Neutrophil (primary cell): Measurements from ENCODE around the gene SPATA32.

Experiments
- H3K27ac ChIP-seq: fragments of 200-600 bp; sonication (generic); 2 replicates; pipeline ENCODE4 v1.5.1; 2016; ENCODE audit warnings: mild to moderate bottlenecking, moderate library complexity
- H3K27me3 ChIP-seq: fragments of 200-600 bp; sonication (generic); 2 replicates; pipeline ENCODE4 v1.6.0; 2016; ENCODE audit warnings: mild to moderate bottlenecking
- H3K36me3 ChIP-seq: fragments of 200-600 bp; sonication (generic); 2 replicates; pipeline ENCODE4 v1.5.1; 2017
- H3K4me1 ChIP-seq, 2 experiments: fragments of 200-600 bp in 1 of 2; sonication (generic) in 1 of 2; 1 replicate in 1 of 2; 2 replicates in 1 of 2; pipeline versions ENCODE4 v1.5.1 to v1.6.1; 2013 to 2016; ENCODE audit warnings: low read depth in 1 of 2, low read length in 1 of 2, mild to moderate bottlenecking in 1 of 2, moderate library complexity in 1 of 2; ENCODE audit not compliant: control insufficient read depth in 1 of 2, insufficient read depth in 1 of 2
- H3K4me3 ChIP-seq, 2 experiments: fragments of 200-600 bp in 1 of 2; sonication (generic) in 1 of 2; 1 replicate in 1 of 2; 2 replicates in 1 of 2; pipeline ENCODE4 v1.5.1; 2013 to 2016; ENCODE audit warnings: low read depth in 1 of 2, low read length in 1 of 2, mild to moderate bottlenecking in 1 of 2, moderate library complexity in 1 of 2
- H3K9me3 ChIP-seq: fragments of 200-600 bp; sonication (generic); 2 replicates; pipeline ENCODE4 v1.5.1; 2016
- TF ChIP-seq, protein P1 (sequence below): fragments of 200-600 bp; sonication (generic); IDR thresholded peaks from 2 replicates; pipeline ENCODE4 v1.5.1; 2016; ENCODE audit warnings: antibody characterized with exemption

Gene SPATA32

DNA sequence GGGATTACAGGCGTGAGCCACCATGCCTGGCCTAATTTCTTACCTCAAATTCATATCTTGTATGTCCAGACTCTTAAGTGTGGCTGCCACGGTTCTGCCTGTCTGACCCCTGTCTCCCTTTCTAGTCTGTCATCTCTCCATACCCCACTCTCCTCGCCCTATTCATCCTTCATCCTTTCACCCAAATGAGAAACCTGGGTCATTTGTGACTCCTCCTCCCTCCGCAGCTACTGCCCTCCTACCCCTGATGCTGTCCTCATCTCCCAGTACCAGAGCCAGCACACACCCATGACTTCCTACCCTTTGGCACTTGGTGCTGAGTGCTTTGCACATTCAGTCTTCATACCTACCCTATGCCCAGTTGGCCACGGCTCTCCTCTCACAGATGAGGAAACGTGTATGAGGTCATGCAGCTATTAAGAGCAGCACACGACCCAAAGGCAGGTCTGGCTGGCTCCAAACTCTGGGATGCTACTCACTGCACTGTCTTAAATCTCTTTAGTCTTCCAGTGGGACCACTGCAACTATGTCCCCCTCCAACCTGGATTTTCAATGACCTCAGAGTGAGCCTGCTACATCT, 1.6 kb downstream of the SPATA32 start:
- H3K4me1 ChIP-seq: peaks cover 9 to 41% of the 10 kb centered on the region in 2 experiments
- no peaks in the 10 kb centered on the region for H3K27me3 ChIP-seq
- no peak overlapping the region for H3K4me3 ChIP-seq
- H3K9me3 ChIP-seq: no peaks in the 10 kb centered on the region
- no peak overlapping the region for H3K27ac ChIP-seq
- peaks cover 20% of the 10 kb centered on the region for H3K36me3 ChIP-seq
- TF ChIP-seq, protein P1, sequence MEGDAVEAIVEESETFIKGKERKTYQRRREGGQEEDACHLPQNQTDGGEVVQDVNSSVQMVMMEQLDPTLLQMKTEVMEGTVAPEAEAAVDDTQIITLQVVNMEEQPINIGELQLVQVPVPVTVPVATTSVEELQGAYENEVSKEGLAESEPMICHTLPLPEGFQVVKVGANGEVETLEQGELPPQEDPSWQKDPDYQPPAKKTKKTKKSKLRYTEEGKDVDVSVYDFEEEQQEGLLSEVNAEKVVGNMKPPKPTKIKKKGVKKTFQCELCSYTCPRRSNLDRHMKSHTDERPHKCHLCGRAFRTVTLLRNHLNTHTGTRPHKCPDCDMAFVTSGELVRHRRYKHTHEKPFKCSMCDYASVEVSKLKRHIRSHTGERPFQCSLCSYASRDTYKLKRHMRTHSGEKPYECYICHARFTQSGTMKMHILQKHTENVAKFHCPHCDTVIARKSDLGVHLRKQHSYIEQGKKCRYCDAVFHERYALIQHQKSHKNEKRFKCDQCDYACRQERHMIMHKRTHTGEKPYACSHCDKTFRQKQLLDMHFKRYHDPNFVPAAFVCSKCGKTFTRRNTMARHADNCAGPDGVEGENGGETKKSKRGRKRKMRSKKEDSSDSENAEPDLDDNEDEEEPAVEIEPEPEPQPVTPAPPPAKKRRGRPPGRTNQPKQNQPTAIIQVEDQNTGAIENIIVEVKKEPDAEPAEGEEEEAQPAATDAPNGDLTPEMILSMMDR: no peak

DNA sequence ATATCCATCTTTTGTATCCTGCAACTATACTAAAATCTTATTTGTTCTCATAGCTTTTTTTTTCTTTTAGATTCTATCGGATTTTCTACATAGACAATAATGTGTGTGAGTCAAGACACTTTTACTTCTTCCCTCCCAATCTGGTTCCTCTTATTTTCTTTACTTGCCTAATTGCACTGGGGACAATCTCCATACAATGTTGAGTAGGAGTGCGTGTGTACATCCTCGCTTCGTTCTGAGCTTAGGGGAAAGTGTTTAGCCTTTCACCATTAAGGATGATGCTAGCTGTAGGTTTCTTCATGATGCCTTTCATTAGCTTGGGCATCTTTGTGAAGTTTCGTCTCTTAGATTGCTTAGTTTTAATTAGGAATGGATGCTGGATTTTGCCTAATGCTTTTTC, 2.9 kb downstream of the SPATA32 start:
- Histone ChIP-seq H3K4me3 (no peak overlapping the region), H3K9me3 (no peaks in the 10 kb centered on the region), H3K27ac (no peak overlapping the region), H3K27me3 (no peaks in the 10 kb centered on the region), H3K36me3 (peaks cover 7% of the 10 kb centered on the region), H3K4me1 (peaks cover 9 to 41% of the 10 kb centered on the region in 2 experiments)
- TF ChIP-seq, protein P1: no peak

DNA sequence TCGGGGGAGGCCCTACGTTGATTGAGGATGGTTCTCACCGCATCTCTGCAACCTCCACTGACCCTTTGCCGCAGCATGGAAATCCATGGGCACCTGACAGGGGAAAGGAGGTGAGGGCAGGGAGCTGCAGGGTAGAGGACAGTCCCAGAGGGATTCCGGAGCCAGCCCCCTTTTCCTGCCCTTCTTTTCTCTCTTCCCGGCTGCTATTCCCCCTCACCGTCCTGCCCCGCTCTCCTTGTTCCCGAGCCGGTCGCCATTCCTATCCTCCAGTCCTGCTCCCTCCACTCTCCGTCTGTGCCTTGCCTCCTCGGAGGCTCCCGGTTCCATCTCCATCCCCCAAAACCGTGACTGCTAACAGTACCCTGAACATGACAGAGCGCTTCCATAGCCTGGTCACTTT, 4.8 kb downstream of the SPATA32 start:
- TF ChIP-seq, protein P1: no peak
- Histone ChIP-seq H3K9me3 (no peaks in the 10 kb centered on the region), H3K4me1 (peaks cover 4 to 33% of the 10 kb centered on the region in 2 experiments), H3K27me3 (no peaks in the 10 kb centered on the region), H3K4me3 (no peak overlapping the region), H3K36me3 (peaks cover 8% of the 10 kb centered on the region), H3K27ac (no peak overlapping the region)

DNA sequence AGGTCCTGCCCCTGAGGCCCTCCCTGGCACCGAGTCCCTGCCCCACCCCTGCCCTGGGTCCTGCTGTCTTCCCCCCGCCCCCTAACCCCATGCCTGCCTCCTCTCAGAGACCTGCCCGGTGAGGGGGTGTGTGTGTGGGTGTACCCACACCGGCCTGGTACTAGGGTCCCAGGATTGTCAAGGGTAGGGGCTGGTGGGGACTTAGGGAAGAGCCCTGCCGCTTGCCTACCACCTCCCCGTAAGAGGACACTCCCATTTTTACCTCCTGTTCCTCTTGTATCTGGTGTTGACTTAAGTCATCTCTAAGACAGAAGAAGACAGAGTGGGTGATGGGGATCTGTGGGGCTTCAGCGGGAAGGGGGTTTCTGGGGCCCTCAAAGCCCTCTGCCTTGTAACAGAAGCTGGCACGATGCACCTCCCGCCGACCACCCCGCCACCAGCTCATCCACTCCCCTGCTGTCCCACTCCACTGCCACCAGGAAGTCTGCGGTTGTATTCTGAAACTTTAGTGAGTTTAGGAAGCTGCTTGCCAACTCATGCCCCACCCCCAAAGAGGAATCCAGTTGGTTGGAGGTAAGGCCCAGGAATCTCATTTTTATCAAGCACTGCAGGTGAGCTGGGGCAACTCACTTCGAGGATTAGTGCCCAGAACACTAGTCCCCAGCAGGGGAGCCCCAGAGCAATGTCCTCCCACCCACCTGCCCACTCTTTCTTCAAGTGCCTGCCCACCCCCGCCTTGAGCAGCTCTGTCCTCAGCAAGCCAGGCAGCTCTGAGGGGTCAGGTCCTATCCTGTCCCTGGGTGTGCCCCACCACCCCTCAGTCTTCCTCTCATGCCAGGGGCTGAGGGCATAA, 5.6 kb downstream of the SPATA32 start:
- Histone ChIP-seq H3K4me1 (peaks cover under 1 to 26% of the 10 kb centered on the region in 2 experiments), H3K9me3 (no peaks in the 10 kb centered on the region), H3K27ac (peak overlapping the region; percentile 68), H3K4me3 (peak overlapping the region in 1 of 2 experiments; percentile 15), H3K36me3 (peaks cover 14% of the 10 kb centered on the region), H3K27me3 (no peaks in the 10 kb centered on the region)
- TF ChIP-seq, protein P1: no peak

DNA sequence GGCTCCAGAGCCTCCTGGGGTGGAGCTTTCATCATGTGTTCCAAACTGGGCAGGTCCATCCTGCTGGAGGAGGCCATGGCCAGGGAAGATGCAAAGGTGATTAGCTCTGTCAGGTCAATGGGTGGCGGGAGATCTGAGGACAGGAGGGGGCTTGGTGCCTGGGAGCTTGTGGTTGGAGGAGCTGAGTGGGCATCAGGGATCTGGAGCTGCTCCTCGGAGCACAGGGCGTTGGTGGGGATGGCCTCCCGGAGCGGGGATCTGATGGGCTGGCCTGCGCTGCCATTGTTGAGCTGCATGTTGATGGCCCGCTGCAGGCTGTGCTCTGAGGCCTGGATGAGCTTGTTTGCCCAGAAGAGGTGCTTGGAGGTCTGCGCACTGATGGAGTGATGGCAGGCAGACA, 6.5 kb downstream of the SPATA32 start:
- H3K4me3 ChIP-seq: no peak overlapping the region
- TF ChIP-seq, protein P1: no peak
- no peaks in the 10 kb centered on the region for H3K27me3 ChIP-seq
- H3K36me3 ChIP-seq: peaks cover 24% of the 10 kb centered on the region
- peaks cover 0 to 24% of the 10 kb centered on the region in 2 experiments for H3K4me1 ChIP-seq
- no peaks in the 10 kb centered on the region for H3K9me3 ChIP-seq
- H3K27ac ChIP-seq: no peak overlapping the region
